Chondrocyte (in vitro differentiated cells): ENCODE measurements around the gene TM9SF2. TPM values are rescaled to one million over a fixed set of nuclear protein-coding genes. Genes with fewer than 3 reads are reported as not detected.
"Not testable (repeated sequence)": the region's sequence is repeated elsewhere in the genome, so short reads cannot be mapped to it uniquely, and the experiment has no call there.

ENCODE experiments used
- DNase-seq: peaks from one replicate; pipeline ENCODE4 v3.0.0; 2021; ENCODE audit warnings: mixed read lengths, low spot score
- H3K27ac Mint-ChIP-seq: one replicate; pipeline ENCODE4 v1.8.0; 2021; ENCODE audit warnings: mild to moderate bottlenecking, moderate library complexity, mixed read lengths; ENCODE audit not compliant: unreplicated experiment
- H3K27me3 Mint-ChIP-seq: 2 replicates; pipeline ENCODE4 v1.8.0; 2021; ENCODE audit warnings: low read depth, mixed read lengths
- H3K36me3 Mint-ChIP-seq: 2 replicates; pipeline ENCODE4 v1.8.0; 2021; ENCODE audit warnings: low read depth, mixed read lengths
- H3K4me1 Mint-ChIP-seq: 2 replicates; pipeline ENCODE4 v1.8.0; 2021; ENCODE audit warnings: low read depth, mild to moderate bottlenecking, mixed read lengths
- H3K4me3 Mint-ChIP-seq: one replicate; pipeline ENCODE4 v1.8.0; 2021; ENCODE audit warnings: mild to moderate bottlenecking, moderate library complexity, mixed read lengths; ENCODE audit not compliant: unreplicated experiment
- H3K9me3 Mint-ChIP-seq: 2 replicates; pipeline ENCODE4 v1.8.0; 2021; ENCODE audit warnings: low read depth, mixed read lengths
- CTCF ChIP-seq: fragments of 200-600 bp; sonication (generic); IDR thresholded peaks from 2 replicates; pipeline ENCODE4 v1.5.0; 2021; ENCODE audit warnings: antibody characterized with exemption, mild to moderate bottlenecking, moderate library complexity
- total RNA-seq: library from RNA; stranded (reverse); gene quantifications from 3 replicates; pipeline ENCODE4 v1.2.1, GENCODE V29; 2021

Gene TM9SF2
- total RNA-seq, 1 donor from 2014 or later = 125 TPM

DNA sequence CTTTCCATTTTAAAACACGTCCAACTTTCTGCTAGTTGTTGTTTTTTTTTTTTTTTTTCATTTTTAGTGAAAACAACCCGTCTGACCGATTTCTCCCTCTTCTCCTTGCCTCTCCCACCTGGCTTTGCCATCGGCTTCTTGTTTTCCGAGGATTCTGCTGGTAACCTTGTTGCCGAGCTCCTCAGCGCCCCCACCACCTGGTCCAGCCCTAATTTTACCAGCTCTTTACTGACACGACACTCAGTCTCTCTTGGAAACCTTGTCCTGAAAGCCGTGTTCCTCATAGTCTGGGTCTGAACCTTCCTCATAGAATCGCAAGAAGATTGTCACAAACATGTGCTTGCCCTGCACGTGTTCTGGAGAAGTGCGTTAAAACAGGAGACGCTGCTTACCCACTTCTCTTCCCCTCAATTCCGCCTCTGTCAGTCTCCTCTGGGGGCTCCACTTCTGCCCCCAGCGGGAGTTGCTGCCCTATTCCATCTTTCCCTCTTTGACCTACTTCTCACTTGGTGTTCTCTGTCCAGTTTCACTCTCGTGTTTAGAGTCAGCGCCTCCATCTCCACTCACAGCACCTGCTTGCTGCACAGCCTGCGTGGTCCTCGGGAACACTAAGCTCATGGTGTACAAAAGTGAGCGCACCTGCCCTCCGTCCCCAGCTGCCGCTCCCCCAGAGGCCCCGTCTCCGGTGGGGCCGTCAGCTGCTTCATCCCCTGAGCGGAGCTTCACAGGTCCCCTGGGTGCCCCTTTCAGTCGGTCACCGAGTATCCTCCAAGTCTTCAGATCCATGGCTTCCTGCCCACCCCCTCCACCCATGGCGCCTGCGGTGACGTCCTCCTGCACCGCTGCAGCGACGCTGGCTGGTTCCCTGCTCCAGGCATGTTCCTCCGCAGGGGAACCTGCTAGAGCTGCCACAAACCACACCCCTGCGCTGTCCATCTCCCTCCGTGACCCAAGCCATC, 65.1 kb downstream of the TM9SF2 start:
- DNase-seq = no peak
- Mint-ChIP-seq H3K36me3 (peaks cover 21% of the 10 kb centered on the region), H3K4me3 (no peak overlapping the region), H3K4me1 (no peaks in the 10 kb centered on the region), H3K9me3 (peaks cover 11% of the 10 kb centered on the region), H3K27ac (no peak overlapping the region), H3K27me3 (no peaks in the 10 kb centered on the region)
- no peak for TF ChIP-seq CTCF

DNA sequence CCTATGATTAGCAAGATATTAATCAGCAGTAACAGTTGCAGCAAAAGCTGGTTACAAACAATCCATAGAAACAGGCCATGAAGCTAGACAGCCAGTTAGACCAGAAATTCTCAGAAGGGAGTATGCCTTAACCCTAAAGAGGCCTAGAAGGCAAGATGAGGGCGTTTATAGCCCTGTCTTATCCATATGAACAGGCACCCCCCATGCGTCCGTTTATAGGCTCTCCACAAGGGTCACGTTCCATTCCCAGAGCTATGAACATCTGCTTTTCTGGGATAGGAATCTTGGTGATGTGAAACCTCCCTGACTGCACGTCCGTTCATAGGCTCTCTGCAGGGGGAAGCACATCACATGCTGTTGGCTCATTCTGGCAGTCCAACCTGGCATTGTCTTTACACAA, 67.6 kb downstream of the TM9SF2 start:
- not testable (repeated sequence) for H3K27ac Mint-ChIP-seq, H3K27me3 Mint-ChIP-seq, DNase-seq, H3K4me1 Mint-ChIP-seq, H3K4me3 Mint-ChIP-seq
- peaks cover 11% of the 10 kb centered on the region for H3K9me3 Mint-ChIP-seq
- H3K36me3 Mint-ChIP-seq = peaks cover 21% of the 10 kb centered on the region

- no peak for DNase-seq
- H3K4me1 Mint-ChIP-seq = no peaks in the 10 kb centered on the region
Observed at GRCh38 chr13:99572131-99572530, 70.9 kb downstream of the TM9SF2 start.

DNA sequence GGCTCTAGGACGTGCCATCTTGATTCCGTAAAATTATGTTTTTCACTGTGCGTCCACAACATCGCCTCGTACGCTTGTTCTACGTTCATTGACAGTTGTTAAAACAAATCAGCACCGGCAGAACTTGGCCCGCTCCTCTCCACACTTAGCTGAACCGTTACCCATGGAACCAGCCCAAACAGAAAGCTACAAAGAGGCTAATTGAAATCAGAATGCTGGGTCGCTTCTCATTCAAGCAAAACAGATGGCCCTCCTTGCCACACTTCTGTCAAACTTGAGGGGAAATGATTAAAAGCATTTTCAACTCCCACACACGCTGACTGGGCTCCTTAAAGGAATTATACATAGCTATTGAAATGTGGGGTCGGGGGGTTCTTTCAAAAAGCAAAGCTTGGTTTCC, 71.6 kb downstream of the TM9SF2 start:
- Mint-ChIP-seq H3K4me1 (no peaks in the 10 kb centered on the region), H3K27ac (no peak overlapping the region), H3K9me3 (peaks cover 11% of the 10 kb centered on the region), H3K27me3 (no peaks in the 10 kb centered on the region), H3K36me3 (no peaks in the 10 kb centered on the region), H3K4me3 (no peak overlapping the region)
- DNase-seq = no peak
- TF ChIP-seq CTCF = no peak

More at GRCh38 chr13:99572131-99572530, 70.9 kb downstream of the TM9SF2 start:
- Mint-ChIP-seq H3K27ac (no peak overlapping the region), H3K9me3 (peaks cover 11% of the 10 kb centered on the region), H3K36me3 (peaks cover 2% of the 10 kb centered on the region), H3K27me3 (no peaks in the 10 kb centered on the region), H3K4me3 (no peak overlapping the region)
- no peak for TF ChIP-seq CTCF

- H3K36me3 Mint-ChIP-seq = no peaks in the 10 kb centered on the region
- H3K27ac Mint-ChIP-seq = no peak overlapping the region
- H3K9me3 Mint-ChIP-seq = no peaks in the 10 kb centered on the region
- no peaks in the 10 kb centered on the region for H3K4me1 Mint-ChIP-seq
- no peak overlapping the region for H3K4me3 Mint-ChIP-seq
- H3K27me3 Mint-ChIP-seq = no peaks in the 10 kb centered on the region
- DNase-seq = no peak
- no peak for TF ChIP-seq CTCF
Observed at GRCh38 chr13:99575376-99576120, 74.3 kb downstream of the TM9SF2 start.
